ENCODE results near the gene TMEM72. TPM values are rescaled to one million over a fixed set of nuclear protein-coding genes. Genes with fewer than 3 reads are reported as not detected.

Gene TMEM72
- total RNA-seq, 1 experiment from 2014 or later = not detected

DNA sequence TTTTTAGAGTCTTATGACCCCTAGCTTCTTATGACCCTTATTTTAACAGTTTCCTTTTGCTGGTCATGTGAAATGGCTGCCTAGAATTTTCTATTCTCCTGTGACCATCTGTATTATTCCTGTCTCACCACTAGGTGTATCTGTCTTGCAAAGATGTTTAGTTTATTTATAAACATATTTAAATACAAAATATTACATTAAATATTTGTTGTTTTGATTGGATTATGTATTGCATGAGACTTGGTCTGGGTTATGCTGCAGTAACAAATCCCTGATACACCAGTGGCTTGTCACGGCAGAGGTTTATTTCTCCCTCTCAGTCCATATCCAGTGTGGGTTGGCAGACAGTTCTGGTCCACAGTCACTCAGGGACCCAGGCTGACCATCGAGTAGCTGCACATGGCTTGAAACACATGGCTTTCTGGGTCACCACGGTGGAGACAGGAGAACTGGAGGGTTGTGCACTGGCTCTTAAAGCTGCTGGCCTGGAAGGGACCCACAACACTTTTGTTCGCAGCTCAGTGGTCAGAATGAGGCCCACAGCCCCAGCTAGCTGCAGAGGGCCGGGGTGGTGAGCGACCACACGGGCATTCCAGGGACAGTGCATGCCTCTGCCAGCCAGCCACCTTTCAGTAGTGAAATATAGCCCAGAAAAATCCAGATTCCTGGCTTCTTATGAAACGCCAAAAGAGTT lies 55.8 kb downstream of the TMEM72 start:
- no peak overlapping the region for H3K4me2 ChIP-seq (ENCODE audit: low read length)
- no peaks in the 10 kb centered on the region for H3K9me3 ChIP-seq (ENCODE audit: control insufficient read depth in 1 of 2, insufficient read depth in 1 of 2, low read depth in 1 of 2, low read length in 2 of 2)
- CTCF ChIA-PET = no interaction called here
- no peak for TF ChIP-seq CBX3 (IDR thresholded peaks at IDR 0.05; ENCODE audit: low read depth)
- peak in 1 of 3 experiments; percentile 27; a peak in 2 of 6 replicates for TF ChIP-seq CTCF (IDR thresholded peaks at IDR 0.05 in 2 of 3, conservative IDR thresholded peaks at IDR 0.05 in 1 of 3; ENCODE audit: borderline replicate concordance in 1 of 3, insufficient read depth in 1 of 3, low read depth in 2 of 3, low read length in 2 of 3)
- H3K4me1 ChIP-seq (ENCODE audit: control insufficient read depth in 1 of 2, insufficient read depth in 2 of 2, low read length in 2 of 2) = peaks cover 0 to 9% of the 10 kb centered on the region in 2 experiments; a peak in 1 of 4 replicates
- H3K9ac ChIP-seq (ENCODE audit: low read length) = no peak overlapping the region
- H2AFZ ChIP-seq (ENCODE audit: low read depth, low read length, poor library complexity, severe bottlenecking) = no peak overlapping the region
- no peaks in the 10 kb centered on the region for H3K36me3 ChIP-seq (ENCODE audit: control insufficient read depth in 1 of 2, insufficient read depth in 2 of 2, low read length in 2 of 2)
- no peak for DNase-seq (ENCODE audit: low read depth, low spot score)
- ATAC-seq = no peak
- intact Hi-C loops (cut with micrococcal nuclease) = no loop called here
- no peak overlapping the region for H3K4me3 ChIP-seq (replicated peaks in 1 of 2; ENCODE audit: low read depth in 1 of 2, low read length in 2 of 2)
- POLR2A ChIA-PET = interaction anchor here (3.5 kb wide), 1 partner anchor 12 kb away, joined by 15 read pairs; the partner anchor contains the start of gene DEPP1
- H3K79me2 ChIP-seq (ENCODE audit: insufficient read depth, low read length) = no peaks in the 10 kb centered on the region
- RAD21 ChIA-PET (ENCODE audit: low non-redundant PET in 1 of 2, low total read pairs in 2 of 2, uncharacterized antibody in 2 of 2, unreplicated experiment in 2 of 2) = no interaction called here
- no peaks in the 10 kb centered on the region for H4K20me1 ChIP-seq (ENCODE audit: insufficient read depth)
- no peak overlapping the region for H3K27ac ChIP-seq (ENCODE audit: low read depth, low read length)
- H3K9me2 ChIP-seq (ENCODE audit: insufficient read depth) = no peaks in the 10 kb centered on the region
- H3K27me3 ChIP-seq (ENCODE audit: insufficient read depth, low read length) = no peaks in the 10 kb centered on the region
- BruUV-seq (replicated peaks) = no TSS peak

- BruUV-seq (replicated peaks) = no TSS peak
- Histone ChIP-seq H3K79me2 (ENCODE audit: insufficient read depth, low read length) (no peaks in the 10 kb centered on the region), H3K4me3 (replicated peaks in 1 of 2; ENCODE audit: low read depth in 1 of 2, low read length in 2 of 2) (no peak overlapping the region), H4K20me1 (ENCODE audit: insufficient read depth) (no peaks in the 10 kb centered on the region), H2AFZ (ENCODE audit: low read depth, low read length, poor library complexity, severe bottlenecking) (no peak overlapping the region), H3K27me3 (ENCODE audit: insufficient read depth, low read length) (no peaks in the 10 kb centered on the region), H3K9me2 (ENCODE audit: insufficient read depth) (no peaks in the 10 kb centered on the region), H3K9ac (ENCODE audit: low read length) (no peak overlapping the region), H3K36me3 (ENCODE audit: control insufficient read depth in 1 of 2, insufficient read depth in 2 of 2, low read length in 2 of 2) (no peaks in the 10 kb centered on the region), H3K4me2 (ENCODE audit: low read length) (no peak overlapping the region), H3K4me1 (ENCODE audit: control insufficient read depth in 1 of 2, insufficient read depth in 2 of 2, low read length in 2 of 2) (peaks cover 0 to 9% of the 10 kb centered on the region in 2 experiments; a peak in 1 of 4 replicates), H3K27ac (ENCODE audit: low read depth, low read length) (no peak overlapping the region), H3K9me3 (ENCODE audit: control insufficient read depth in 1 of 2, insufficient read depth in 1 of 2, low read depth in 1 of 2, low read length in 2 of 2) (no peaks in the 10 kb centered on the region)
- CTCF ChIA-PET = no interaction called here
- intact Hi-C loops (cut with micrococcal nuclease) = no loop called here
- ATAC-seq (no peak), DNase-seq (ENCODE audit: low read depth, low spot score) (no peak)
- POLR2A ChIA-PET = interaction anchor here (3.5 kb wide), 1 partner anchor 11 kb away, joined by 15 read pairs; the partner anchor contains the start of gene DEPP1
- RAD21 ChIA-PET (ENCODE audit: low non-redundant PET in 1 of 2, low total read pairs in 2 of 2, uncharacterized antibody in 2 of 2, unreplicated experiment in 2 of 2) = no interaction called here
- TF ChIP-seq, protein P1, sequence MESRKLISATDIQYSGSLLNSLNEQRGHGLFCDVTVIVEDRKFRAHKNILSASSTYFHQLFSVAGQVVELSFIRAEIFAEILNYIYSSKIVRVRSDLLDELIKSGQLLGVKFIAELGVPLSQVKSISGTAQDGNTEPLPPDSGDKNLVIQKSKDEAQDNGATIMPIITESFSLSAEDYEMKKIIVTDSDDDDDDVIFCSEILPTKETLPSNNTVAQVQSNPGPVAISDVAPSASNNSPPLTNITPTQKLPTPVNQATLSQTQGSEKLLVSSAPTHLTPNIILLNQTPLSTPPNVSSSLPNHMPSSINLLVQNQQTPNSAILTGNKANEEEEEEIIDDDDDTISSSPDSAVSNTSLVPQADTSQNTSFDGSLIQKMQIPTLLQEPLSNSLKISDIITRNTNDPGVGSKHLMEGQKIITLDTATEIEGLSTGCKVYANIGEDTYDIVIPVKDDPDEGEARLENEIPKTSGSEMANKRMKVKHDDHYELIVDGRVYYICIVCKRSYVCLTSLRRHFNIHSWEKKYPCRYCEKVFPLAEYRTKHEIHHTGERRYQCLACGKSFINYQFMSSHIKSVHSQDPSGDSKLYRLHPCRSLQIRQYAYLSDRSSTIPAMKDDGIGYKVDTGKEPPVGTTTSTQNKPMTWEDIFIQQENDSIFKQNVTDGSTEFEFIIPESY (IDR thresholded peaks at IDR 0.05; ENCODE audit: extremely low read depth, insufficient replicate concordance, low read length) = no peak
- no peak for TF ChIP-seq ZNF274 (IDR thresholded peaks at IDR 0.05; ENCODE audit: low read depth, low read length)
- no peak for TF ChIP-seq EGR1 (IDR thresholded peaks at IDR 0.05; ENCODE audit: low read depth)
- no peak for TF ChIP-seq REST (IDR thresholded peaks at IDR 0.05; ENCODE audit: low read depth)
- no peak for TF ChIP-seq JUND (IDR thresholded peaks at IDR 0.05)
- TF ChIP-seq, protein P2, sequence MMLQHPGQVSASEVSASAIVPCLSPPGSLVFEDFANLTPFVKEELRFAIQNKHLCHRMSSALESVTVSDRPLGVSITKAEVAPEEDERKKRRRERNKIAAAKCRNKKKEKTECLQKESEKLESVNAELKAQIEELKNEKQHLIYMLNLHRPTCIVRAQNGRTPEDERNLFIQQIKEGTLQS (IDR thresholded peaks at IDR 0.05) = no peak
- TF ChIP-seq MAX (IDR thresholded peaks at IDR 0.05) = no peak
- TF ChIP-seq YY1 (IDR thresholded peaks at IDR 0.05; ENCODE audit: extremely low read depth, insufficient replicate concordance, low read depth, low read length) = no peak
Measured at GRCh38 chr10:44967616-44968015, 56.5 kb downstream of the TMEM72 start.

All from HCT116 (cell line).